ENCODE results near the gene DUOX2.
"Not testable (repeated sequence)": the region's sequence is repeated elsewhere in the genome, so short reads cannot be mapped to it uniquely, and the experiment has no call there.

The DUOX2 gene

GRCh38 chr15:45073602-45074001 is 40.4 kb downstream of the DUOX2 start:
- H3K27ac ChIP-seq (ENCODE audit: low read length); H3K36me3 ChIP-seq (ENCODE audit: control insufficient read depth, insufficient read depth, low read length); H3K9me3 ChIP-seq (ENCODE audit: control insufficient read depth, insufficient read depth, low read length); DNase-seq (ENCODE audit: low read depth, low spot score); H3K4me3 ChIP-seq (ENCODE audit: low read length); H3K4me1 ChIP-seq (ENCODE audit: control insufficient read depth, insufficient read depth, low read length); H3K27me3 ChIP-seq (ENCODE audit: control insufficient read depth, insufficient read depth, low read length): not testable (repeated sequence)

GRCh38 chr15:45069942-45070360 is 44.0 kb downstream of the DUOX2 start:
- not testable (repeated sequence) for H3K27me3 ChIP-seq (ENCODE audit: control insufficient read depth, insufficient read depth, low read length); H3K27ac ChIP-seq (ENCODE audit: low read length); H3K9me3 ChIP-seq (ENCODE audit: control insufficient read depth, insufficient read depth, low read length); H3K4me1 ChIP-seq (ENCODE audit: control insufficient read depth, insufficient read depth, low read length); H3K36me3 ChIP-seq (ENCODE audit: control insufficient read depth, insufficient read depth, low read length); DNase-seq (ENCODE audit: low read depth, low spot score); H3K4me3 ChIP-seq (ENCODE audit: low read length)
- WGBS (ENCODE audit: insufficient coverage, insufficient read length): no CpG with 5 or more reads among the region's 6 CpGs

DNA sequence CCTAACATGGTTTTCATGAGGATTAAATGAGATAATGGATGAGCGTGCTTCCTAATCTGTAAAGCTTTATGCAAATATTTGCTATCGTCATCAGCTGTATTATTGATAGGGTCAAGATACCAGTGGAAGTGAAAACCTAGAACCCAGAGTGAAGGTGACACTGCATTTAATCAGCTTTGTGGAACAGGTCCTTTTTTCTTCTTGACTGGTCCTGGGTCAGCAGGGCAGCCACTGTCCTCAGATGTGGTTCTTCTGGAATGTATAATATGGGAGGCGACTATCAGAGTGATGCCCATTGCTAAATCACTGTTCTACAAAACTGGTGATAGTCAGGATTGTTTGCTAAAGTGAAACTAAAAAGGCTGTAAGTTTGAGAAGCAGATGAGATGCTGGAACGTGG is 49.6 kb downstream of the DUOX2 start:
- H3K36me3 ChIP-seq (ENCODE audit: control insufficient read depth, insufficient read depth, low read length): no peaks in the 10 kb centered on the region
- no peak overlapping the region for H3K27ac ChIP-seq (ENCODE audit: low read length)
- H3K4me3 ChIP-seq (ENCODE audit: low read length): no peak overlapping the region
- no peaks in the 10 kb centered on the region for H3K4me1 ChIP-seq (ENCODE audit: control insufficient read depth, insufficient read depth, low read length)
- no peaks in the 10 kb centered on the region for H3K27me3 ChIP-seq (ENCODE audit: control insufficient read depth, insufficient read depth, low read length)
- no peaks in the 10 kb centered on the region for H3K9me3 ChIP-seq (ENCODE audit: control insufficient read depth, insufficient read depth, low read length)
- DNase-seq (ENCODE audit: low read depth, low spot score): no peak
- no CpG with 5 or more reads among the region's 4 CpGs for WGBS (ENCODE audit: insufficient coverage, insufficient read length)

GRCh38 chr15:45062301-45062700 is 51.7 kb downstream of the DUOX2 start:
- not testable (repeated sequence) for H3K36me3 ChIP-seq (ENCODE audit: control insufficient read depth, insufficient read depth, low read length); H3K27me3 ChIP-seq (ENCODE audit: control insufficient read depth, insufficient read depth, low read length); DNase-seq (ENCODE audit: low read depth, low spot score); H3K4me1 ChIP-seq (ENCODE audit: control insufficient read depth, insufficient read depth, low read length); H3K9me3 ChIP-seq (ENCODE audit: control insufficient read depth, insufficient read depth, low read length); H3K4me3 ChIP-seq (ENCODE audit: low read length); H3K27ac ChIP-seq (ENCODE audit: low read length)
- no CpG with 5 or more reads among the region's 7 CpGs for WGBS (ENCODE audit: insufficient coverage, insufficient read length)

GRCh38 chr15:45058690-45059675 is 55.0 kb downstream of the DUOX2 start:
- not testable (repeated sequence) for H3K36me3 ChIP-seq (ENCODE audit: control insufficient read depth, insufficient read depth, low read length); H3K4me1 ChIP-seq (ENCODE audit: control insufficient read depth, insufficient read depth, low read length); H3K9me3 ChIP-seq (ENCODE audit: control insufficient read depth, insufficient read depth, low read length); H3K4me3 ChIP-seq (ENCODE audit: low read length); DNase-seq (ENCODE audit: low read depth, low spot score); H3K27ac ChIP-seq (ENCODE audit: low read length); H3K27me3 ChIP-seq (ENCODE audit: control insufficient read depth, insufficient read depth, low read length)
- WGBS (ENCODE audit: insufficient coverage, insufficient read length): no CpG with 5 or more reads among the region's 3 CpGs

DNA sequence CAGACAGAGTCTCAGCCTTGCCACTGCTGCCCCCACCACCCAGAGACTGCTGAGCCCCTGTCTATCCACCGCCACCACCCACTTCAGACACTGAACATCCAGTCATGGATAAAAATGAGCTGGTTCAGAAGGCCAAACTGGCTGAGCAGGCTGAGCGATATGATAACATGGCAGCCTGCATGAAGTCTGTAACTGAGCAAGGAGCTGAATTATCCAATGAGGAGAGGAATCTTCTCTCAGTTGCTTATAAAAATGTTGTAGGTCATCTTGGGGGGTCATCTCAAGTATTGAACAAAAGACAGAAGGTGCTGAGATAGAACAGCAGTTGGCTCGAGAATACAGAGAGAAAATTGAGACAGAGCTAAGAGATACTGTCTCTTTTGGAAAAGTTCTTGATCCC is 61.3 kb downstream of the DUOX2 start:
- no CpG with 5 or more reads among the region's 3 CpGs for WGBS (ENCODE audit: insufficient coverage, insufficient read length)
- H3K27me3 ChIP-seq (ENCODE audit: control insufficient read depth, insufficient read depth, low read length); H3K27ac ChIP-seq (ENCODE audit: low read length); H3K4me1 ChIP-seq (ENCODE audit: control insufficient read depth, insufficient read depth, low read length); DNase-seq (ENCODE audit: low read depth, low spot score); H3K9me3 ChIP-seq (ENCODE audit: control insufficient read depth, insufficient read depth, low read length); H3K4me3 ChIP-seq (ENCODE audit: low read length); H3K36me3 ChIP-seq (ENCODE audit: control insufficient read depth, insufficient read depth, low read length): not testable (repeated sequence)

DNA sequence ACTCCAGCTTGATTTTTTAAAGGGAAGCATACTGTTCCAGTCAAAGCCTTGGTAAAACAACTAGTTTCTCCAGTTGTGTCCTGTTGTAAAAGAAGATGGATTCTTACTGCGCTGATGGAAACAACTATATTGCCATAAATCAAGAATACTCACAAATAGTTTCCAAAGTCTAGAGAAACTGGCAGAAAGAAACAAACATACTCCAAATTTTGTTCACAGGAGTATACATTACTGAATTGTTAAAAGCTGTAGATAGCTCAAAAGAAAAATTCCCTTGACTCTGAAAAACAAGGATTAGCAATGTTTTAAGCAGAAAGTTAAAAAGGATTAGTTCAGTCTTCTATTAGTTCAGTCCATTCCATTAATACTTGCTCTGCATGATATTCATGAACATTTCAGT is 63.4 kb downstream of the DUOX2 start:
- Histone ChIP-seq H3K4me3 (ENCODE audit: low read length) (no peak overlapping the region), H3K36me3 (ENCODE audit: control insufficient read depth, insufficient read depth, low read length) (peaks cover 3% of the 10 kb centered on the region; the same call in 1 of the 2 replicates)

DNA sequence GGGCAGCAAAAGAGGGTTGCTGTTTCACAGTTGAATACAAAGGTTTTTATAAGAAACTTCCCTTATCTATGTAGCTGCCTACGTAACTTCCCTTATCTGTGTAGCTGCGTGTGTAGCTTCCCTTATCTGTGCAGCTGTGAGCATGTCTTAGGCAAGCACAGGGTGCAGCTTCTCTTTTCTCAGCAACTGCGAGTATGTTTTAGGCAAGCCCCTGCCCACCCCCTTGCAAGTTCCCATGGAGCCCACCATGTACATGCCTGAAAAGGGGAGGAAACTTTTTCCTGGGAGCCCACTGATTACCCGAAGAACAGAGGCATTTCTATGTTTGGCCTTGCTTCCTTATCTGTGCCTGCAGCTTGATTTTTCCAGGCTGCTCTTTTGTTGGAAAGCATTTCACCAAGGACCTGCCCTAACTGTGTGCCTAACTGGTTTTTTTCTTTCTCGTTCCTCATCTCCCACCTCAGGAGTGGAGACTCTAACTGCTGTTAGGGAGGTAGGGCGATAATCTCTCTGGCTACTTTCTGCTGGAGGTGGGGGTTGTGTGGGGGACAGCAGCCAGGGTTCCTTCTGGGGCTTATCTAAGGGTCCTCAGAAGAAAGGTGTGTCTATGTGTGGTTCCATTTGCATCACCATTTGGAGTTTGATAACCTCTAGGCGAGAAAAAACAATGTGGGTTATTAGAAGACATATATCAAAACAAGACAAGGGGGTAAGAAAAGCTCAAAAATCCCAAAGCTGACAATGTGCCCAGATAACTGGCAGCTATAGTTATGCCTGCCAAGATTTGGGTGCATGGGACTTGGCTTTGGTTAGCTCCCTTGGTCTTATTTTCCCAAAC is 65.0 kb downstream of the DUOX2 start:
- Histone ChIP-seq H3K27me3 (ENCODE audit: control insufficient read depth, insufficient read depth, low read length) (no peaks in the 10 kb centered on the region), H3K4me3 (ENCODE audit: low read length) (no peak overlapping the region), H3K36me3 (ENCODE audit: control insufficient read depth, insufficient read depth, low read length) (peaks cover 3% of the 10 kb centered on the region; the same call in 1 of the 2 replicates), H3K27ac (ENCODE audit: low read length) (no peak overlapping the region), H3K4me1 (ENCODE audit: control insufficient read depth, insufficient read depth, low read length) (no peaks in the 10 kb centered on the region), H3K9me3 (ENCODE audit: control insufficient read depth, insufficient read depth, low read length) (peaks cover 1% of the 10 kb centered on the region; the same call in 1 of the 2 replicates)
- DNase-seq (ENCODE audit: low read depth, low spot score): no peak
- no CpG with 5 or more reads among the region's 7 CpGs for WGBS (ENCODE audit: insufficient coverage, insufficient read length)

More for the DNA sequence above, 63.4 kb downstream of the DUOX2 start:
- H3K27ac ChIP-seq (ENCODE audit: low read length): no peak overlapping the region
- peaks cover 1% of the 10 kb centered on the region; the same call in 1 of the 2 replicates for H3K9me3 ChIP-seq (ENCODE audit: control insufficient read depth, insufficient read depth, low read length)
- DNase-seq (ENCODE audit: low read depth, low spot score): no peak
- WGBS (ENCODE audit: insufficient coverage, insufficient read length): no CpG with 5 or more reads among the region's 1 CpG
- no peaks in the 10 kb centered on the region for H3K27me3 ChIP-seq (ENCODE audit: control insufficient read depth, insufficient read depth, low read length)
- no peaks in the 10 kb centered on the region for H3K4me1 ChIP-seq (ENCODE audit: control insufficient read depth, insufficient read depth, low read length)

DNA sequence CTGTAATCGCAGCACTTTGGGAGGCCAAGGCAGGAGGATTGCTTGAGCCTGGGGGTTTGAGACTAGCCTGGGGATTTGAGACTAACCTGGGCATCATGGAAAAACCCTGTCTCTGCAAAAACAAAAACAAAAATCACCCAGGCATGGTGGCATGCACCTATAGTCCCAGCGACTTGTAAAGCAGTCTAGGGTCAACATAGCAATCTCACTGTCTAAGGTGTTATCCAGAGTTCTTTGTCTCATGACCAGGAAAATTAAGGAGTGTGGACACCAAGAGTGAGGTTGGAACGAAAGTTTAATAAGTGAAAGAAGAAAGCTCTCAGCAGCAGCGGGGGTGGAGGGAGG is 65.6 kb downstream of the DUOX2 start:
- not testable (repeated sequence) for H3K27ac ChIP-seq (ENCODE audit: low read length); H3K4me1 ChIP-seq (ENCODE audit: control insufficient read depth, insufficient read depth, low read length); H3K36me3 ChIP-seq (ENCODE audit: control insufficient read depth, insufficient read depth, low read length); DNase-seq (ENCODE audit: low read depth, low spot score); H3K4me3 ChIP-seq (ENCODE audit: low read length); H3K27me3 ChIP-seq (ENCODE audit: control insufficient read depth, insufficient read depth, low read length); H3K9me3 ChIP-seq (ENCODE audit: control insufficient read depth, insufficient read depth, low read length)
- no CpG with 5 or more reads among the region's 4 CpGs for WGBS (ENCODE audit: insufficient coverage, insufficient read length)

DNA sequence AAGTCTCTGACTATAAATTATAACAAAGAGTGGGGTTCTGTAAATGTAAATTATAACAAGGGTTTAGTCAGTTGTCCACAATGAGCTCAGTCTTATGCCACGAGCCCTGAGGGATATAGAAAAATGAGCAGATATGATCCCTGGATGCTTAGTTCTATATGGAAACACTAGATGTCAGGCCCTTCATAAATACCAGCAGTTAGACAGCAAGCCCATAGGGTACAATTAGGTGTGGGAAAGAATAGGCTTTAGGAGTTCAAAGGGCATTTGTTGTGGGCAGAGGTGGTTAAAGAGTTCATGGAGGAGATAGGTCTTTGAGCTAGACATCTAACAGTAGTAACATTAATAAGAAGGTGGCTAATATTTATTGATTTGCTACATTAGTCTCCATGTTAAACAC is 69.7 kb downstream of the DUOX2 start:
- H3K36me3 ChIP-seq (ENCODE audit: control insufficient read depth, insufficient read depth, low read length); H3K4me1 ChIP-seq (ENCODE audit: control insufficient read depth, insufficient read depth, low read length): not testable (repeated sequence)
- no CpG with 5 or more reads among the region's 1 CpG for WGBS (ENCODE audit: insufficient coverage, insufficient read length)

More for the DNA sequence above, 69.7 kb downstream of the DUOX2 start:
- not testable (repeated sequence) for DNase-seq (ENCODE audit: low read depth, low spot score); H3K4me3 ChIP-seq (ENCODE audit: low read length); H3K9me3 ChIP-seq (ENCODE audit: control insufficient read depth, insufficient read depth, low read length); H3K27ac ChIP-seq (ENCODE audit: low read length); H3K27me3 ChIP-seq (ENCODE audit: control insufficient read depth, insufficient read depth, low read length)
